DLD1 (cell line): ENCODE results near the gene TPPP.

ENCODE experiments used
- in situ Hi-C: cut with HindIII; loops from 2 replicates; pipeline ENCODE4 v1.10.0; 2017; ENCODE audit warnings: low sequenced_read_pairs

TPPP gene

GRCh38 chr5:665956-666711, 27.0 kb downstream of the TPPP start:
- in situ Hi-C loops, result no loop called here

- in situ Hi-C loops, result no loop called here
Observed at GRCh38 chr5:665541-665955, 27.6 kb downstream of the TPPP start.

- in situ Hi-C loops, result no loop called here
Observed at GRCh38 chr5:664994-665360, 28.2 kb downstream of the TPPP start.

- in situ Hi-C loops, result no loop called here
Observed at GRCh38 chr5:664343-664993, 28.7 kb downstream of the TPPP start.

- in situ Hi-C loops, result no loop called here
Observed at GRCh38 chr5:663436-664342, 29.5 kb downstream of the TPPP start.

- in situ Hi-C loops, result no loop called here
Observed at GRCh38 chr5:662751-663435, 30.3 kb downstream of the TPPP start.

GRCh38 chr5:661891-662750, 31.0 kb downstream of the TPPP start:
- in situ Hi-C loops, result no loop called here

GRCh38 chr5:660491-661030, 32.6 kb downstream of the TPPP start:
- in situ Hi-C loops, result no loop called here

GRCh38 chr5:659496-660263, 33.5 kb downstream of the TPPP start:
- in situ Hi-C loops, result loop anchor here (10.0 kb wide), 1 partner anchor 245 kb away; no protein-coding TSS in a partner anchor

- in situ Hi-C loops, result loop anchor here (10.0 kb wide), 1 partner anchor 247 kb away; no protein-coding TSS in a partner anchor
Observed at GRCh38 chr5:658103-658502, 35.0 kb downstream of the TPPP start.

GRCh38 chr5:657570-657969, 35.6 kb downstream of the TPPP start:
- in situ Hi-C loops, result loop anchor here (10.0 kb wide), 1 partner anchor 247 kb away; no protein-coding TSS in a partner anchor

GRCh38 chr5:655406-655805, 37.7 kb downstream of the TPPP start:
- in situ Hi-C loops, result loop anchor here (10.0 kb wide), 1 partner anchor 249 kb away; no protein-coding TSS in a partner anchor

- in situ Hi-C loops, result loop anchor here (10.0 kb wide), 1 partner anchor 251 kb away; no protein-coding TSS in a partner anchor
Observed at GRCh38 chr5:654071-654778, 38.9 kb downstream of the TPPP start.

- in situ Hi-C loops, result loop anchor here (10.0 kb wide), 1 partner anchor 252 kb away; no protein-coding TSS in a partner anchor
Observed at GRCh38 chr5:652773-653350, 40.3 kb downstream of the TPPP start.

GRCh38 chr5:652023-652515, 41.1 kb downstream of the TPPP start:
- in situ Hi-C loops, result loop anchor here (10.0 kb wide), 1 partner anchor 253 kb away; no protein-coding TSS in a partner anchor

GRCh38 chr5:651296-652022, 41.7 kb downstream of the TPPP start:
- in situ Hi-C loops, result loop anchor here (10.0 kb wide), 1 partner anchor 253 kb away; no protein-coding TSS in a partner anchor

GRCh38 chr5:647727-648126, 45.4 kb downstream of the TPPP start:
- in situ Hi-C loops, result no loop called here
